GM12878 (cell line): ENCODE results near the gene PUDP. TPM values are rescaled to one million over a fixed set of nuclear protein-coding genes. Genes with fewer than 3 reads are reported as not detected.

Experiments used
- ATAC-seq: fragments of 200-7000 bp; cut with Tn5 transposase; 3 replicates; pipeline ENCODE4 v1.9.1; 2020; ENCODE audit warnings: mild to moderate bottlenecking, moderate library complexity
- BruUV-seq: library from RNA; stranded (reverse); fragments of 400-500 nt; replicated peaks from 2 replicates; lab custom pipeline; 2021; lab: Mats Ljungman, UMichigan
- CTCF ChIA-PET: fragments of 300-600 bp; sonication (Branson Sonifier 250); formaldehyde crosslinking; extraction: SDS; loops from one replicate; lab custom pipeline; 2021; ENCODE audit warnings: inconsistent platforms; lab: Yijun Ruan, JAX
- POLR2A ChIA-PET: fragments of 350-600 bp; formaldehyde crosslinking; extraction: SDS; loops from one replicate; lab custom pipeline; 2021; ENCODE audit warnings: inconsistent platforms; lab: Charles Lee
- RAD21 ChIA-PET: fragments of 300-600 bp; sonication (Branson Sonifier 250); formaldehyde crosslinking; loops from one replicate; lab custom pipeline; 2023; ENCODE audit warnings: antibody characterized with exemption; ENCODE audit not compliant: unreplicated experiment; lab: Charles Lee
- SMC1A ChIA-PET: fragments of 300-600 bp; sonication (Branson Sonifier 250); formaldehyde crosslinking; loops from one replicate; lab custom pipeline; 2023; ENCODE audit not compliant: unreplicated experiment, uncharacterized antibody; lab: Charles Lee
- DNase-seq: peaks from one replicate; pipeline ENCODE4 v3.0.0-alpha.2; 2011; ENCODE audit warnings: low read depth, low spot score
- FAIRE-seq: peaks from 3 replicates; lab custom pipeline; 2011; peaks lifted over from hg19 to GRCh38; lab: Jason Lieb, UNC
- H2AFZ ChIP-seq: 2 replicates; pipeline ENCODE4 v1.6.0; 2011; ENCODE audit warnings: low read depth, low read length, control low read depth; ENCODE audit not compliant: control insufficient read depth
- H3K27ac ChIP-seq: 2 replicates; pipeline ENCODE4 v1.5.1; 2011; ENCODE audit warnings: control low read depth; ENCODE audit not compliant: control insufficient read depth, insufficient read depth
- H3K27me3 ChIP-seq, 2 experiments: replicated peaks in 1 of 2; 2 replicates each; pipeline versions ENCODE4 v1.6.0 to v1.6.1; 2011; ENCODE audit warnings: low read length in 1 of 2; ENCODE audit not compliant: control insufficient read depth in 2 of 2, insufficient read depth in 2 of 2
- H3K36me3 ChIP-seq, 2 experiments: 2 replicates each; pipeline ENCODE4 v1.5.1; 2011; ENCODE audit warnings: low read length in 1 of 2; ENCODE audit not compliant: control insufficient read depth in 2 of 2, insufficient read depth in 2 of 2
- H3K4me1 ChIP-seq: 2 replicates; pipeline ENCODE4 v1.6.1; 2011; ENCODE audit warnings: mild to moderate bottlenecking, low read length, moderate library complexity, mixed read lengths; ENCODE audit not compliant: control insufficient read depth, insufficient read depth
- H3K4me2 ChIP-seq: 2 replicates; pipeline ENCODE4 v1.6.0; 2011; ENCODE audit warnings: control low read depth; ENCODE audit not compliant: control insufficient read depth, insufficient read depth
- H3K4me3 ChIP-seq: fragments of 200-600 bp; sonication (generic); 2 replicates; pipeline ENCODE4 v1.5.1; 2016
- H3K79me2 ChIP-seq: 2 replicates; pipeline ENCODE4 v1.6.0; 2011; ENCODE audit warnings: low read length; ENCODE audit not compliant: control insufficient read depth, insufficient read depth
- H3K9ac ChIP-seq: 2 replicates; pipeline ENCODE4 v1.8.0; 2011; ENCODE audit warnings: low read length, control low read depth, mixed read lengths; ENCODE audit not compliant: control insufficient read depth, insufficient read depth
- H3K9me3 ChIP-seq: replicated peaks from 3 replicates; pipeline ENCODE4 v1.5.1; 2011; ENCODE audit warnings: mild to moderate bottlenecking, low read length; ENCODE audit not compliant: control insufficient read depth, insufficient read depth
- H4K20me1 ChIP-seq: 2 replicates; pipeline ENCODE4 v1.6.0; 2011; ENCODE audit not compliant: control insufficient read depth, insufficient read depth
- BRCA1 ChIP-seq: IDR thresholded peaks from 2 replicates; pipeline ENCODE4 v1.6.1; 2011; ENCODE audit warnings: low read depth, low read length, improper control_type of control experiment
- CTCF ChIP-seq, 3 experiments: IDR thresholded peaks in 2 of 3; conservative IDR thresholded peaks in 1 of 3; 2 replicates each; pipeline ENCODE4 v1.5.1; 2011; ENCODE audit warnings: low read depth in 3 of 3, low read length in 3 of 3, mild to moderate bottlenecking in 3 of 3, control low read depth in 2 of 3, moderate library complexity in 2 of 3, inconsistent platforms in 1 of 3, mixed read lengths in 1 of 3; ENCODE audit not compliant: control insufficient read depth in 2 of 3, insufficient read depth in 1 of 3; ENCODE audit errors: extremely low read depth in 1 of 3
- IKZF1 ChIP-seq: fragments of 450-650 bp; conservative IDR thresholded peaks from 2 replicates; pipeline ENCODE4 v1.6.1; 2017; ENCODE audit warnings: antibody characterized with exemption, mild to moderate bottlenecking
- RAD21 ChIP-seq: IDR thresholded peaks from 2 replicates; pipeline ENCODE4 v1.6.1; 2011; ENCODE audit warnings: mild to moderate bottlenecking, low read depth, low read length, moderate library complexity; ENCODE audit not compliant: insufficient read depth
- WGBS: methylation state at CpG from one replicate; pipeline ENCODE4 v1.1.6; 2016; ENCODE audit warnings: low lambda C conversion rate; ENCODE audit not compliant: insufficient replicate concordance, insufficient coverage; ENCODE audit errors: missing lambda C conversion rate; 5-methylcytosine and 5-hydroxymethylcytosine counted together
- in situ Hi-C: fragments of 300-500 bp; cut with MboI; formaldehyde crosslinking; loops from 9 replicates; pipeline ENCODE4 v1.14.3; 2018; ENCODE audit warnings: mixed read lengths
- intact Hi-C: fragments of 100-400 bp; cut with micrococcal nuclease; formaldehyde crosslinking; loops from one replicate; pipeline ENCODE4 v1.14.2; 2022; ENCODE audit not compliant: unreplicated experiment
- polyA plus RNA-seq, 11 experiments: library from polyadenylated mRNA; depleted of rRNA in 4 of 11; unstranded in 6 of 11; stranded (reverse) in 5 of 11; fragments of >200 nt; fragmentation: Nextera tagmentation in 4 of 11; fragmentation: Illumina TruSeq in 1 of 11; extraction: Ambion mirVana in 4 of 11; extraction: Trizol in 1 of 11; gene quantifications; 1 replicate in 1 of 11; 2 replicates in 10 of 11; pipeline versions ENCODE4 v1.2.1 to v1.2.3, GENCODE V29; 2011 to 2016; ENCODE audit warnings: inconsistent platforms in 2 of 11, missing spikeins in 2 of 11, low read depth in 1 of 11
- total RNA-seq, 4 experiments: library from RNA; depleted of rRNA in 3 of 4; stranded (reverse); fragments of >200 nt in 3 of 4; fragmentation: Illumina TruSeq in 1 of 4; extraction: Trizol in 1 of 4; gene quantifications; 2 replicates each; pipeline versions ENCODE4 v1.2.1 to v1.2.3, GENCODE V29; 2013 to 2021

PUDP gene
- total and polyA plus RNA-seq, 10 of the 15 experiments (the other 5 are each of a cell fraction or from before 2014, with no cell fraction given), result 30.8 to 83.5 (median 61.7) TPM

GRCh38 chrX:7190157-7190556 lies 42.2 kb upstream of the PUDP start:
- POLR2A ChIA-PET, result no interaction called here
- Histone ChIP-seq H3K4me2 (no peak overlapping the region), H3K27me3 (no peaks in the 10 kb centered on the region), H3K4me3 (no peak overlapping the region), H3K9ac (no peak overlapping the region), H3K36me3 (no peaks in the 10 kb centered on the region; a peak in 1 of 4 replicates), H4K20me1 (no peaks in the 10 kb centered on the region), H3K4me1 (no peaks in the 10 kb centered on the region), H3K27ac (no peak overlapping the region), H3K79me2 (no peaks in the 10 kb centered on the region), H2AFZ (no peak overlapping the region), H3K9me3 (no peaks in the 10 kb centered on the region)
- TF ChIP-seq IKZF1, result no peak
- TF ChIP-seq RAD21, result peak; percentile 33; the same call in 1 of the 2 replicates
- no peak for TF ChIP-seq BRCA1
- peak in 1 of 3 experiments; percentile 23; a peak in 2 of 6 replicates for TF ChIP-seq CTCF (IDR thresholded peaks at IDR 0.05 in 2 of 3, conservative IDR thresholded peaks at IDR 0.05 in 1 of 3; ENCODE audit: control insufficient read depth in 2 of 3, extremely low read depth in 1 of 3, insufficient read depth in 1 of 3, low read depth in 3 of 3, low read length in 3 of 3)
- BruUV-seq, result no TSS peak
- RAD21 ChIA-PET, result interaction anchor here (1.0 to 2.4 kb wide), 3 partner anchors 394 to 735 kb away, joined by 3 to 9 read pairs (median 6); no protein-coding TSS in a partner anchor
- in situ Hi-C loops (no loop called here), intact Hi-C loops (no loop called here)
- DNase-seq (no peak), FAIRE-seq (no peak), ATAC-seq (no peak)
- CTCF ChIA-PET, result interaction anchor here (0.6 to 4.1 kb wide), 6 partner anchors 11 to 735 kb away, joined by 3 to 27 read pairs (median 4); no protein-coding TSS in a partner anchor
- SMC1A ChIA-PET, result interaction anchor here (0.6 to 1.7 kb wide), 7 partner anchors 9 to 735 kb away, joined by 3 to 4 read pairs (median 3); no protein-coding TSS in a partner anchor
- 100% methylated on average over 2 of the region's 2 CpGs for WGBS
